Epidermal melanocyte (primary cell): ENCODE measurements around the gene SEMA7A.

ENCODE experiments used
- DNase-seq: peaks from one replicate; pipeline ENCODE4 v3.0.0; 2011; ENCODE audit warnings: low spot score; ENCODE audit not compliant: insufficient read length

The SEMA7A gene

DNA sequence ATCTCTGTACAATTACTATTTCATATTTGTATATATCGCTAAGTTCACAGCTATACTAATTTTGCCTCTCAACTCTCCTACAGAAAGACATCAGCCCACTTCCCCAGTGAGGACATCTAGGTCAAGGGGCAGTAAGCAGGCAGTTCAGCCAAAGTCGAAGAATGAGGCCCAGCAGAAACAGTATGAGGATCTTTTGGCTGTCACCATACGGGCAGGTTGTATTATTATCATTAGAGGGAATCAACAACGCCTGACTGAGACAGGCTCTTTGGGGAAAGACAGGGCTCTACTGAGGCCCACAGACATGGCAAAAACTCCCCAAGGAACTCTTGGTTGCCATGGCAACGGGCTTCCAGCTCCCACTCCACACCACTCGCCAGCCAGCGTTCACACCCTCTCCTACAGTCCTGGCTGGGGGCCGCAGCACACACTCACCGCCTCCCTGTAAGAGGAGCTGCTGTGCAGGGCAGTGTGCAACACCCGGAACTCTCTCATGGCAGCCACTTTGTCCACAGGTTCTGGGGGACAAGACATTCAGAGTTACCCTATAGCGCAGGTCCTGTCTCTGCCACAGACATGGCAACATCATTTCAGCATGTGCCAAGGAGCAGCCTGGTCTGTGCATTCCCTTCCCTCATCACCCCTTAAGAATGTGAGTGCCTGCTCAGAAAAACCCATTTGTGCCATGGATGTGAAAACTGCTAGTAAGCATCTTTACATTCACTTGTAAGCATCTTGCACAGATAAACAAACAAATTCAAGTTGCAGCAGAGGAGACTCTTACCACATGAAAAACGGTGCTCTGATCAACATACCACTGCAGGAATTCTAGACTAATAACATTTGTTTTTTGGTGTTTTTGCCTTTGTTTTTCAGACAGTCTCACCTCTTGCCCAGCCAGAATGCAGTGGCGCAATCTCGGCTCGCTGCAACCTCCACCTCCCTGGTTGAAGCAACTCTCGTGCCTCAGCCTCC, 18.4 kb upstream of the SEMA7A start:
- no peak for DNase-seq

DNA sequence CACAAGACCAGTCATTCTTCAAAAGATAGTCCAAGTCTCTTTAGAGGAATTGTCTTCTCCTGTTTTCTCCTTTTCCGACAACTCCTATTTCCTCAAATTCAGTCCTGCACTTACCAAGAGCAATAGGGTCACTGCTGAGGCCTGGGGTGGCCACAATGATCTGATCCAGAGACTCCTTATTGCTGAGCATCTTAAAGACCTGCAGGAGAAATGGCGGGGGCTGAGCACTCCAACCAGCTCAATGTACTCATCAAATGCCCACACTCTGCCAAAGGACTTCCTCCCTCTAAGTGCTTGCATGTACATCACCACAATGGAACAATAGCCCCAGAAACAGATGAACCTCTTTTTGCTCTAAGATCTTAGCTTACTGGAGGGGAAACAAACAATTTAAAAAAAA, 17.6 kb upstream of the SEMA7A start:
- DNase-seq, result no peak

DNA sequence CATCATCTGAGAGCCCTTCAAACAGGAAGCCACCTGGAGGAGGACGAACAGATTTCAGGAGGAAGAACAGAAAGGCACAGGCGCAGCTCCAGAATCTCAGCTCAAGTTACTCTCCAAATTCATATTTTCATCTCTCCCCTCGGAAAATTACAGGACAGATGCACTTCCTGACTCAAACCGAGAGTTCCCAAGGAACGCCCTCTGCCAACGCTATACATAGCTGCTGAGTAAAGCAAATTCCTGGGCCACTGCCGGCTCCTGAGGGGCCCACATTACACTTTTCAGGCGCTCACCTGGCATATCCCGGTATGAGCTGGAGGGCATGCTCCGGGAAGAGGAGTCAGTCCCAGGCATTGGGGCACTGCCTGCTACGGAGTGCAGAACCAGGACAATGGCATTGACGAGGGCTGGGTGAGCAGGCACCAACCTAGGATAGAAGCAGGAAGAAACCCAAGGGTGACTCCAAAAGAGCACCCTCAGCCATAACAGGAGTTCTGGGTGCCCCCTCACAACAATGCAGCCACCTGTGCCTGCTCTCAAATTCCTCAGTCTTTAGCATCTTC, 16.0 kb upstream of the SEMA7A start:
- no peak for DNase-seq

DNA sequence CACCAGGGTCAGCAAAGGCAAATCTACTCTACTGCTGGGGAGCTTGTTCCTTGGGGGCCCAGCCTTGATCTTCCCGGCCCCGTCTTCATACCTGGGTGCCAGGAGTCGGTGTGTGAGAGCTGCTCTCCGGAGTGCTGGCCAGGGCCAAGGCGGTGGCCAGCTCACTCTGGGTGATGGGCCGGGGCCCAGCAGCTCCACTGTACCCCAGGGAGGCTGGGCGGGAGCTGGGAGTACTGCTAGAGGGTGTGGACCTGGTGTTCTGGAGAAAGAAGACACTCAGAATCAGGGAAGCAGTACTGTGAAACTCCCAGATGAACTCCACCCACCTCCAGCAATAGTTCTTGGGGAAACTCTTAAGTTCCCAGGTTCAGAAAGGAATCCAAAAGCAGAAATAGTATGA, 15.3 kb upstream of the SEMA7A start:
- no peak for DNase-seq

DNA sequence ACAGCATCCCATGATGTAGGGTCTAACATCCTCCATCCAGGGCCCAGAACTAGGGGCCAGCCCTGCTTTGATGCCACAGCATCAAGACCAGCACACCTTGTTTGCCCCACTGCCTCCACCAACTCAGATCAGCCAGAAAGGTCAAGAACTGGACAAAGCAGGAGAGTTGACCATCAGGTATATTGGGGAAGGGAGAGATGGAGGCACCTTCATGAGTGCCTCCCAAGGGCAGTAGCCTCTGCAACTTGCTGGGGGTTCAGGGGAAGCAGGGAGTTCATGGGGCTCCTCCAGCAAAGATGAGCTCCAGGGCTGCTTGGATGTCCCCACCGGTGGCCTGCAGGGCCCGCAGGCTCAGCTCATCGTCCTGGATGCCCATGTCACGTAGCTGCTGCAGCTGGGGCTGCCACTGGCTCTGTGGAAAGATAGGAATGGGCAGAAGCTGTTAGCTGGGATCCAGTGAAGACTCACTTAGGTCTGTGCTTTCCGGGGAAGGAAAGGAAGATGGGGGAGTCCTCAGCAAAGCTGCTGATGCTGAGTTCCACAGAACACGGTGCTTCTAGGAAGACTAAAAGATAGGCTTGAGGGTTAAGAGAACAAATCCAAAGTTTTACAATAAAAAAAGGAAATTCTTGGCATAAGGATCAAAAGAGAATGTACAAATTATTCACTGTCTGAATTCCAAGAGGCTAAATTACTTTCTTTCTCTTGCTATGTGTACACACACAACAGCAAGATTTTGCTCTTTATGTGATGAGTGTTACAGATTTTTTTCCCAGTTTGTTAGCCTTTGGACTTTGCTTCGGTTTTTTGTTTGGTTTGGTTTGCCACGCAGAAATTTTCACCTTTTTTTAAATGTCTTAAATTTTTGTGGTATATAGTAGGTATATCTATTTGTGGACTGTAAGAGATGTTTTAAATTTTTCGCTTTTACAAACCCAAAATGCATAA, 12.3 kb upstream of the SEMA7A start:
- DNase-seq, result no peak

DNA sequence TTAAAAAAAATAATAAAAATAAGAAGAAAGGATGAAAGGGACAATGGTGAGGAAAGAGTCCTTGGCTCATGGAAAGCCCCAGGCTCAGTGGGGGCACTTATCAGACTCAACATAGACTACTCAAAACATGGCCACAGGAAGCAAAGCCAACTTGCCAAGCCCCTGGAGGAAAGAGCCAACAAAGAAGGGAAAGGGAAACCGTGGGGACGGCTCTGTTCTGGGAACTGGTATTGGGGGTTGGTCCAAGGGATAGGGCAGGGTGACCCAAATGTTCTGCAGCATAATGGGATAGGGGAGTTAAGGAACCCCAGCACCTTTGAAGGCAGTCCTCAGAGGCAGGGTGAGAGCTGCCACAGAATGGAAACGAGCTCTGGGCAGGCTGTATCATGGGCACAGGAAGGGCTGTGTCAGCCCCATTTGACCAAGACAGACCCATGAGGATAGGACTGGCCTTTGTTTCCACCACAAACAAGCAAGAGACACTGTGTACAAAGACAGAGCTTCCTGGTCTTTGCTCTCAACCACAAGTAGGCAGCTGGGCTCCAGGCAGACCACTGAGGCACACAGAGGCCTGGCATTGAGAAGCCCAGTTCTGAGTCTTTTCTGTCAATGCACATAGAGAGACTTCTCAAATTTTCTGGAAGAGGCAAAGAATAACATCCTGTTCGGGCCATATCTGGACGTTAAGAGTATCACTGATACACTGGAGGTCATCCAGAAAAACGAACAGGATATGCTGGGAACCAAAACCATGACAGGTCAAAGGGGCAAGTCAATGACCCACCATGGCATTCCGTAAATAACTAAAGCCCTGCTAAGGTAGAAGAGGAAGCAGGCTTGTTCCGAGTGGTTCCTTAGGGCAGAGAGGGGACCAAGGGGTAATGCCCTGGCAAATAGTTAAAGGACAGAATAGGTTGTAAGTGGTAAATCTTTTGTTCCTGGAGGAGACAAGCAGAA, 10.6 kb upstream of the SEMA7A start:
- no peak for DNase-seq

DNA sequence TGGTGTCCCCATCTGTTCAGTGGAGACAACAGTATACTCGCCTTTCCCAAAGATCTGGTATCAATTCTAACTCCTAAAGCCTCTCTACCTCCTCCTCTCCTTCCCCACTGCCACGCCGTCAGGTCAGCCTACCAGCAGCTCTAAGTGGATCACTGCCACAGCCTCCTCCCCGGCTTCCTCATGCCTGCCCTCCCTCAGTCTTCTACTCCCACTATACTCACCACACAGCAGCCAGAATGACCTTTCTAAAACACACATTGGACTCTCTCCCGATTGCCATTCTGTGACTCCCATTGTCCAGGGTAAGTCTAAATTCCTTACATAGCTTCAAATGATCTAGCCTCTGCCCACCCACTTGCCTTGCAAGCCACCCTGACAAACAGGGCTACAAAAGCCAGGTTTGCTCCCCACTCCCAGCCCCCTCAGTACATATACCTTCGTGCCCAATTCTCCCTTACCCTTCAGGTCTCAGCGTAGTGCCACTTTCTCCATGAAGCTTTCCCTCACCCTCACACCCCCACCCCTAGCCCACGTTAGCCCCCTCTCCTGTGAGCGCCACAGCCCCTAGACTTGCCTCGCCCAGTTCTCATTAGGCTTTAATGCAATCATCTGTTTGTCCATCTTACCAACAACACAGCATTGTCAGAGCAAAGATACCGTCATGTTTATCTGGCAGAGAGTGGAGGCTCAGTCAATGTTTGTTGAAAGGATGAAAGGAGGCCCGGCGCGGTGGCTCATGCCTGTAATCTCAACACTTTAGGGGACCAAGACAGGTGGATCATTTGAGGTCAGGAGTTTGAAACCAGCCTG, 9.5 kb upstream of the SEMA7A start:
- DNase-seq, result no peak

DNA sequence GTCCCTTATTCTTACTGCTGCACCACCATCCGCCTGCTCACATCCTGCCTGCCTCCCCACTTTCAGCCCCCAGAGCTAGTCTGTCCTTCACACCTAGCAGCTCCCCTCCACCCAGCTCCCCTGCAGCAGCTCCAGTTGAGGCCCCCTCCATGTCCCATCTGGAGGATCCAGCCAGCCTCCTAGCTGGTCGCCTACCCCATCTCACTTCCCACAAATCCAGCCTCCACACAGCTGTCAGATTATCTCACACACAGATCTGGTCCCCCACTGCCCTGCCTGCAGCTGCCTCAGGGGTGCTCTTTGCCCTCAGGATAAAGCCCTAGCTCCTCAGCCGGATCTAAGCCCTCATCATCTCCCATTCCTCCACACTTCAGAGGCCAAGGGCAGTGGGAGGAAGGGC, 8.8 kb upstream of the SEMA7A start:
- DNase-seq, result no peak

DNA sequence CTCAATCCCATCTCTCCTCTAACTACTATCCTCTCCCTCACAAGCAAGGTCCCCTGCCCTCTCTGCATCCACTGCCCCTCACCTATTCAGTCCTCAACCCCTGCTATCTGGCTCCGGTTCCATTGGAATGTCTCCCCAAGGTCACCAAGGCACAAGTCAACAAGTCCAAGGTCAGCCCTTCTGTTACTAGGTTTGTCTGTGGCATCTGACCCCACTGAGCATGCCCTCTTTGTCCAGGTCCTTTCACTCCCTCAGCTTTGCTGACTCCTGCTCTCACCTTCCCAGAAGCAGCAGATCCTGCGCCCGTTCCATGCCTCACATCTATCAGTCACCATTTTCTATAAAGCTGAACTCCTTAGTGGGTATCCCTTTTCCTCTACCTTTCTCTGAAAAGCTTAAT, 8.3 kb upstream of the SEMA7A start:
- no peak for DNase-seq

DNA sequence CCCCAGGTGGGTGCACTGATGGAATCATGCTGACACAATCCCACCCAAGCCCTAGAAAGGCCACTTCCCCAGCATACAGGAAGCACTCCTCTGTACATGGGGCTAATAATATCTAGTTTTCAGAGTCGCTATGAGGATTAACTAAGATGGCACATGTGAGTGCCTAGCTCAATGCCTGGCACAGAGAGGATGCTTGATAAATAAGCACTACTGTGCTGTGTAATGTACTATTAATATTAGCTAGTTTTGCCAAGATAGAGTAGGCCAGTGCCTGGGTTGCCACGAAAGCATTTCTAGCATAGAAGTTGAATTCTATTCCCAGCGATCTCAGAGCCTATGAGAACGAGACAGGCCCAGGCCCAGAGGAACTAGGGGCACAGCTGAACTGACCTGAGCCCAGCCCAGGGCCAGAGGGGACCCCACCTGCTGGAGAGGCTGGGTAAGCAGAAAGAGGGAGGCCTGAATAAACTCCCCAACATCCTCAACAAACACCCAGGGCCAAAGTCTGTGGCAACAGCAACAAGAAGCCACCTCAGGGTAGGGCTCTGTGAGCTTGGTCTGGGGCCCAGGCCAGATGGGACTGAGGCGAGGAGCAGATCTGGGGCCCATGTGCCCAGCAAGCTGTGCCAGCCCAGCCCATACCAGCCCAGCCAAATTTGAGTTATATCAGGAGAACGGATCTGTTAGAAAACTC, 7.6 kb upstream of the SEMA7A start:
- no peak for DNase-seq

DNA sequence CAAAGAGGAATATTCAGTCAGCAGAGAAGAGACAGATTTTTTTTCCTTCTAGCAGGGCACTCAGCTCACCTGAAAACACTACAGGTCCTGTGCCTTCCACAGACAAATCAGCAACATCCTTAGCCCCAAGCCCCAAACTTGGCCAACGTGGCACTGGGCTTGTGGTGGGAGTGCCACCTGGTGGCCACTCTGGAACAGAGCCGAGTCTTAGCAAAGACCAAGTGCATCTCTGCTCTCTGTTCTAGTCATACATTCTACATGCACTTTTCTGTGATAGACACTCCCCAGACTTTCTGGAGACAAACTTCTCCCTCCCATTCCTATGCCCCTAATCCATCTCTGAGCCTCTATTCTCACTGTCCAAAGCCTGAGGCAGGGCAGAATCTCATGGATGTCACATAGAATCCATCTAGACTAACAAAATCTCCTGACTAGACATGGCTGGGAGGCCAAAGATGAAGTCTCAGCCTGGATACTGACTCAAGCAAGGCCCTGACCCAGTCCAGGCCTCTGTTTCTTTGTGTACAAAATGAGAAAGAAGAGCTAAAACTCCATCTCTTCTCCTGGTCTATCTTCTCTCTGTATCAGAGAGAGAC, 5.1 kb upstream of the SEMA7A start:
- peak; percentile 84 for DNase-seq

DNA sequence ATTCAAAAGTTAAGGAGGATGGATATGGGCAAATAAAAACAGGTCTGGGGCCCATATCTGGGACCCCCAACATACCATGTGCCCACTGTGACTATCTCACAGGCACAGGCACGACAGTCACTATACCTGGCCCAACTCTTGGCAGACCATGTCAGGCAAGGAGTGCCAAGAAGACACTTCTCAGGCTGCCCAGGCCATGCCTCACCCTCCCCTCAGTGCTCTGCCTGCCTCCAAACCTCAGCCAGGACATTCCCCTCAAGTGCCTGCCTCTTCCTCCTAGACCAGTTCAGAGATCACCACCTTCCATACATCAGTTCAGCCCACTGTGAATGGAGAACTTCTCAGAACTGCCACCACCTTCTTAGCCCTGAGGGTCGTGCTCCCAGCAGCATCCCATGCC, 4.4 kb upstream of the SEMA7A start:
- no peak for DNase-seq

DNA sequence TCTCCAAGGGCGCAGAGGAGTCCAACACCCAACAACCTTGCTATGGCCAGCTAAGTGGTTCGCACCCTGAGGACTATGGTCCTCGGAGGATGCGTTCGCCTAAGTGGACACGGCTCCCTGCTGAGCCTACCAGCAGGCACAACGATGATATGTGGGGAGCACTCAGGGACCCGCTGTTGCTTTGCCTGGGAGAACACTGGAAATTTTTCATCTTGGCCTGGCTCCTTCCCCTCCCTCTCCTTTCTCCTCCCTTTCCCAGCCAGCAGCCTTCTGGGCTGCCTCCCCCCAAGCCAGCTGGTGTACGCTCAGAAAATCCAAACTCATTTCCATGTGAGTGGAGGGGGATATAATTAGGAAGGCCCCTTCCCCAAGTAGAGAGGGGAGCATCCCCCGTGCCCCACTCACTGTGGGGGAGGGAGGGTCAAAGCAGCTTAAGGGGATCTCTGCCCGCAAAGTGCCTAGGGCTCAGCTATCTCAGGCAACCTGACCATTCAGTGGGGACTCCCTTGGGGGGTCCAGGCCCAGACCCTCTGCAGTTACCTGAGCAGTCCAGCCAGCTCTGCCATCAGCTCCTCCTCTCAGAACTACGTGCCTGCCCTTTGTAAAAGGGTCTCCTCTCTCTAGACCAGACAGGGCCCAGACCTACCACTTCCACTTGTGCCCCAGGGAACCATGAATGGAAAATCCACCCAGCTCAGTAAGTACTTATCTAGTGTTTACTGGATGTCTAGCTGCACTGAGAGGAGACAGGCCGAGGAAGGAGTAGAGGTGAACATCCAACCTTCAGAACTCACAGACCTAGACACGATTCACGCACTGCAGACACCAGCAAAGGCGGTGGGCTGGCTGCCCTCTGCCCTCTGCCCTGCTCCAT, 742 bp upstream of the SEMA7A start:
- DNase-seq, result no peak

DNA sequence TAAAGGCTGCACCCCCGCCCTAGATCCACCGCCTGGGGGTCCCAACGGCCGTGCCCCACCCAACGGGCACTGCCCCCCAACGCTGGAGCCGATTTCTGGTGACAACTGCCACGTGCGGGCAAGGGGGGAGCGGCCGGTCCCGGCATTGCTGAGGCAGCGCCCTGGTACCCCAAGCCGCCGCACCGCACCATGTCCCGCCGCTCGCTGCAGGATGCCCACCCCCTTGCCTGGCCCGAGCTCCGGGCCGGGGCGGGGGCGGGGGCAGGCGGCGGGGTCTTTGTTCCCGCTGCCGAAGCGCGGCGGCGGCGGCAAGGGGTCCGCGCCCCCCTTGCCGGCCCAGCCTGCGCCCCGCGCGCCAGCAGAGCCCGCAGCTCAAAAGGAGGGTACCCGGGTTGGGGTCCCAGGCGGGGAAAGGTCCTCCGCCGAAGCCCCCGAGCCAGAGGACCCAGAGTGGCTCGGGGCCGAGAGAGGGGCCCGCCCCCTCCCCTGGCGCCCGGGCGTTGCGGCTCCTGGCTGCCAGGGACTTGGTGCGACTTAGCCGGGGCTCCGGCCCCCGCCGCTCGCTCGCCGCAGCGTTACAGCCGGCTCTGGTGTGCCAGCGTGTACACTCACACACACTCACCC, 678 bp downstream of the SEMA7A start:
- no peak for DNase-seq

DNA sequence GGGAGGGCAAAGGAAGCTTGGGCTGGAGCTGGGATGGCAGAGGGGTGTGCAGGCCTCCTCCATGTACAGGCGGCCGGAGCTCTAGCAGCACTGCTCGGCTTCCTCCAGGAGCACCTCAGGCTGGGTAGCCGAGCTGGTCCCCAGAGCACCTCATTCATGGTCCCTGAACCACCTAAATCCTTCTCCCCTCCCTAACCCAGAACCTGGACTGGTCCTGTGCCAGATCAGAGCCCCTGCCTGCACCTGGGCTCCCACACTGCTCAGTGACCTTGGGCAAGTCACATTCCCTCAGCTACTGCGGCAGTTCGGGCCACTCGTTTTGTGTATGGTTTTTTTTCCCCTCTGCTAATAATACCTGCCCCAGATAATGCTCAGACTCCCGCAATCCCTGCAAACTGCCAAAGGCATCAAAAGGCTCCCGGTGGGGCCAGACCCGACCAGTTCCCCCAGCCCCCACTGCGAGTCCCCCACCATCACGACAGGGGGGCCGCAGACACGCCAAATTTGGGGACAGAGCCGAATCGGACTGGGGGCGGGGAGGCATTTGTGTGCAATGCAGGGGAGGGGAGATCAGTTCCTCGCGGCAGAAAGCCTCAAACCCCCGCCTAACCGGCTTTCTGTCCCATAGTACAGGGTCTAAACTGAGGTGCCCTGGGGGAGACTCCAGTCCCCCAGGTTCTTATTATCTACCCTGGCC, 1.3 kb downstream of the SEMA7A start:
- DNase-seq, result no peak

DNA sequence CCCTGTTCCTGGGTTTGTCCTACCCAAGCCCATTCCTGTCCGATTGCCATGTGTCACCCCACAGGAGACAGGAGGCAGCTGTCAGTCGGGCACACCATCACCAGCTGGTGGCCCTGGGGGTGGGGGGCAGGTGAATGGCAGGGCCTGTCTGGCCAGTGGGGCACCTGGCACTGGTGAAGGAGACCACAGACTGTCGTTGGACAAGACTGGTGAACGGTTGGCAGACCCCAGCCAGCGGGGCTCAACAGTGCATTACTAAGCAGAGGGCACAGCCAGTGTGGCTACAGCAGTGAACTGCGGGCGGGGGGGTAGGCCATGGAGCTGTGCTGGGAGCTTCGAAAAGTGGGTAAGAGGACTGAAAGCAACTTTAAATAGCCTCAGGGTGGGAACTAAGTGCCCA, 2.1 kb downstream of the SEMA7A start:
- DNase-seq, result no peak

DNA sequence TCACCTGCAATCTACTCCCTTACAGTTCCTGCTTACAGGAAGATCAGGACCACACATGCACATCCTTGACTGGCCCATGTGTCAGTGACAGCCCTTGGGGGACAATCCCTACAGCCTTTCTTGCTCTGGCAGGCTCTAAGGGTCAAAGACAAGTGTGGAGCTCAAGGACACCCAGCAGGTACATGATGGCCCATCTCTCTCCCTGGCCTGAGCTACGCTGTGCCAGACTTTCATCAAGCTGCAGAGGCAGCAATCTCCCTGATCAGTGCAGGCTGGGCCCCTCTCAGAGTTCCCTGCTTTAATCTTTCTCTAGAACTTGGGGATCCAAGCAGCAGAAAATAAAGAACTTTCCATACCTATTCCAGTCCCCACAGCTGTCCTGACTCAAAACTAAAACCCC, 2.6 kb downstream of the SEMA7A start:
- DNase-seq, result no peak
